Left lung (tissue), 10 donors: ENCODE measurements around the gene FUT6. TPM values are rescaled to one million over a fixed set of nuclear protein-coding genes. Genes with fewer than 3 reads are reported as not detected.

Source experiments
- ATAC-seq: fragments of 200-7000 bp; cut with Tn5 transposase; one replicate; pipeline ENCODE4 v1.9.1; 2020; ENCODE audit warnings: moderate library complexity
- DNase-seq, 4 donors: peaks; one replicate each; pipeline ENCODE4 v3.0.0-alpha.2; 2013 to 2020
- H3K27ac ChIP-seq, 2 donors: fragments of 200-600 bp; sonication (generic) in 1 of 2; one replicate each; pipeline versions ENCODE4 v1.5.0 to v1.8.0; 2020 to 2021
- H3K27me3 ChIP-seq, 2 donors: fragments of 200-600 bp; sonication (generic) in 1 of 2; one replicate each; pipeline versions ENCODE4 v1.5.0 to v1.8.0; 2020 to 2021
- H3K36me3 ChIP-seq, 2 donors: fragments of 200-600 bp; sonication (generic) in 1 of 2; one replicate each; pipeline versions ENCODE4 v1.5.0 to v1.8.0; 2020 to 2021
- H3K4me1 ChIP-seq, 2 donors: fragments of 200-600 bp; one replicate each; pipeline ENCODE4 v1.8.0; 2021
- H3K4me3 ChIP-seq, 2 donors: fragments of 200-600 bp; sonication (generic) in 1 of 2; one replicate each; pipeline versions ENCODE4 v1.5.0 to v1.8.0; 2020 to 2021; ENCODE audit warnings: mild to moderate bottlenecking in 1 of 2
- H3K9me3 ChIP-seq, 2 donors: fragments of 200-600 bp; sonication (generic) in 1 of 2; one replicate each; pipeline versions ENCODE4 v1.5.0 to v1.8.0; 2020 to 2021
- intact Hi-C, 2 donors: fragments of 100-400 bp; cut with DNase I; formaldehyde crosslinking; loops; one replicate each; pipeline versions ENCODE4 v1.11.2 to v1.14.2; 2022
- polyA plus RNA-seq, 6 donors: library from polyadenylated mRNA; unstranded; fragments of 120-200 nt; gene quantifications; one replicate each; pipeline ENCODE4 v1.2.1, GENCODE V29; 2013; ENCODE audit not compliant: insufficient read length in 6 of 6
- total RNA-seq, 2 donors: library from RNA; stranded (reverse); fragmentation: NEBNext Ultra II Directional; extraction: Animal tissue kit (Norgen Biotek cat#: 25700); gene quantifications; one replicate each; pipeline ENCODE4 v1.2.1, GENCODE V29; 2021
- TF ChIP-seq, protein P1 (sequence below), 2 donors: fragments of 200-600 bp; sonication (generic) in 1 of 2; IDR thresholded peaks; one replicate each; pipeline versions ENCODE4 v1.5.0 to v1.8.0; 2021; ENCODE audit warnings: antibody characterized with exemption in 2 of 2
- donor health status: DM: no; HTN: yes; CAD: no.
- donor health status: DM: no; HTN: no; CAD: no.

Gene FUT6
- total and polyA plus RNA-seq, 8 donors: 0.32 to 0.87 (median 0.70) TPM

DNA sequence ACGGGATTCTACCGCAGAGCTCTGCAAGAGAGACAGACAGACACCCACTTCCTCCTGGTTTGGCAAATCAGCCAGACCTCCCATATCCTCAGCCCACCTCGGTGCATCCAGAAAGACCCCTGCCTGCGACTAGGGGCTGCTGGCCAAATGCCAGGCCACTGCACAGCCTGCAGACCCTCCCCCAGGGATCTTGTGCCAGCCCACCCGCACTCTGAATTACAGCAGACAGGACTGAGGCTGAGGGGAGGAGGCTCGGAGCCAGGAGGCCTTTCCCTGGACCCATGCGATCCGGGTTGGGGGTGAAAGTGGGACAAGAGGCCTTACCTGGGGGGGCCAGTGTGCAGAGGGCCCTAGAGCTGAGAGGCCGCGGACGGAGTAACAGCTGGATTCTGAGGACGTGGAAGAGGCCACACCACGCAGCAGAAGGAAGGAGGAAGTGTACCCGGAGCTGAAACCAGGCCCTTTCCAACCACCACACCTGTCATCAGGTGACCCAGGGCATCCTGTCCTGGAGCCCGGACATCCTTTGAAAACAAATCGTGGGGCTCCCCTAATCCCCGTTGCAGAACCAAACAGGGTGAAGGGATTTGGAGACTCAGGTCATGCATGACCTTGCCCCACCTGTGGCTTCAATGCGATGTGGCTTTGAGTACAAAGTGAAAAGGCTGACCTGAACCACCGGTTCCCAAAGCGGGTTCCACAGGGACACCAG is 993 bp downstream of the FUT6 start:
- TF ChIP-seq, protein P1, sequence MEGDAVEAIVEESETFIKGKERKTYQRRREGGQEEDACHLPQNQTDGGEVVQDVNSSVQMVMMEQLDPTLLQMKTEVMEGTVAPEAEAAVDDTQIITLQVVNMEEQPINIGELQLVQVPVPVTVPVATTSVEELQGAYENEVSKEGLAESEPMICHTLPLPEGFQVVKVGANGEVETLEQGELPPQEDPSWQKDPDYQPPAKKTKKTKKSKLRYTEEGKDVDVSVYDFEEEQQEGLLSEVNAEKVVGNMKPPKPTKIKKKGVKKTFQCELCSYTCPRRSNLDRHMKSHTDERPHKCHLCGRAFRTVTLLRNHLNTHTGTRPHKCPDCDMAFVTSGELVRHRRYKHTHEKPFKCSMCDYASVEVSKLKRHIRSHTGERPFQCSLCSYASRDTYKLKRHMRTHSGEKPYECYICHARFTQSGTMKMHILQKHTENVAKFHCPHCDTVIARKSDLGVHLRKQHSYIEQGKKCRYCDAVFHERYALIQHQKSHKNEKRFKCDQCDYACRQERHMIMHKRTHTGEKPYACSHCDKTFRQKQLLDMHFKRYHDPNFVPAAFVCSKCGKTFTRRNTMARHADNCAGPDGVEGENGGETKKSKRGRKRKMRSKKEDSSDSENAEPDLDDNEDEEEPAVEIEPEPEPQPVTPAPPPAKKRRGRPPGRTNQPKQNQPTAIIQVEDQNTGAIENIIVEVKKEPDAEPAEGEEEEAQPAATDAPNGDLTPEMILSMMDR (IDR thresholded peaks at IDR 0.05): no peak
- intact Hi-C loops: no loop called here
- DNase-seq (no peak), ATAC-seq (no peak)
- H3K4me3 ChIP-seq: no peak overlapping the region
- H3K27ac ChIP-seq: no peak overlapping the region
- peaks cover 0 to 20% of the 10 kb centered on the region in 2 donors for H3K27me3 ChIP-seq
- peaks cover 0 to 7% of the 10 kb centered on the region in 2 donors for H3K4me1 ChIP-seq
- no peaks in the 10 kb centered on the region for H3K36me3 ChIP-seq
- H3K9me3 ChIP-seq: no peaks in the 10 kb centered on the region

DNA sequence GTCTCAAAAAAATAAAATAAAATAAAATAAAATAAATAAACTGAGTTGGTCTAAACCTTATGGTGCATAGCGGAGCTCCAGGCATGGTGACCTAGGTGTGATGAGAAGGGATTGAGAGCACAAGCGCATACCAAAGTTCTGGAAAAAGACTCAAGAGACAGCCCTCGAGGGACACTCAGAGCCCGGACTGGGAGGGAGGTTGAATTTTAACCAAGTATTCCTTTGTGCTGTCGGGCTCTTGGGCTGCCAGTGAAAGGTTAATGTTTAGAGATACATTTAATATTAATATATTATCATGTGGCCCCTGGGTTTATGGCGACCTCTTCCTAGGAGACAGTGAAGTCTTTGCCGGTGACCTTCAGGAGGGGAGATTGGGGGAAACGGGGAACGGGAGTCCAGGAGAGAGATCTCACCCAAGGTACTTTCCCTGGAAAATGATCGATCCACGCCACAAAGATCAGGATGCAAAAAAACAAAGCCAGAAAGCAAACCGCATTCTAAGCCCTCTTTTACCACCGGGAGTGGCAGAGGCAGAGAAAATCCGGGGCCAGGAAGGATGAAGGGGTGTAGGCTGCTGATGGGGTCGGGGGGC is 1.6 kb downstream of the FUT6 start:
- DNase-seq (no peak), ATAC-seq (no peak)
- peaks cover 0 to 20% of the 10 kb centered on the region in 2 donors for H3K27me3 ChIP-seq
- peaks cover 0 to 7% of the 10 kb centered on the region in 2 donors for H3K4me1 ChIP-seq
- intact Hi-C loops: no loop called here
- H3K27ac ChIP-seq: no peak overlapping the region
- H3K4me3 ChIP-seq: no peak overlapping the region
- TF ChIP-seq, protein P1 (IDR thresholded peaks at IDR 0.05): no peak
- H3K9me3 ChIP-seq: no peaks in the 10 kb centered on the region
- H3K36me3 ChIP-seq: no peaks in the 10 kb centered on the region

DNA sequence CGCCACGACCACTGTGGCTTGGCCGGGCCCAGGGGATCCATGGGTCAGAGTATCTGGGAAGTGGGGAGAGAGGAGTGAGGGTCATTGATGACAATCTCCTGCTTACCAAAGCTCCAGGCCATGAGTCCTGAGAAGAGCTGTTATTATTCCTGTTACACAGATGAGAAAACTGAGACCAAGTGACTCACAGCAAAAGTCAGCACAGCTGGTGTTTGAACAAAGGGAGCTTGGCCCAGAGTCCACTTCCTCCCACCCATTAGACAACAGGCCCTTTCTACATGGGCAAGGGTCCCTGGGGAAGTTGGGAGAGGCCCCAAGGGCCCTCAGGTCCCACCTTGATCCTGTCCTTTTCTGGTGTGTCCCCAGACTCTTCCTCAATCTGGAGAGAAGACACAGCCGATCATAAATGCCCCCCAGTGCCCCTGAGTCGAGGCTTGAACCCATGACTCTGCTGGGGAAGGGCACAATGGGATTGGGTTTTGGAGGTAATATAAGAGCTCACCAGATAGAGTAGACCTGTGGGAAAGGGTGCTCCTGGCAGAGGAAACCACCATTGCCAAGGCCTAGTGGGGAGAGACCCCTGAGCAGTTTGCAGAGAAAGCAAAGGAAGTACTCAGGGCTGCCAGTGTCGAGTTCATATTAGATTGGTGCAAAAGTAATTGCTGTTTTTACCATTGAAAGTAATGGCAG is 6.8 kb downstream of the FUT6 start:
- TF ChIP-seq, protein P1 (IDR thresholded peaks at IDR 0.05): no peak
- no peak for DNase-seq

DNA sequence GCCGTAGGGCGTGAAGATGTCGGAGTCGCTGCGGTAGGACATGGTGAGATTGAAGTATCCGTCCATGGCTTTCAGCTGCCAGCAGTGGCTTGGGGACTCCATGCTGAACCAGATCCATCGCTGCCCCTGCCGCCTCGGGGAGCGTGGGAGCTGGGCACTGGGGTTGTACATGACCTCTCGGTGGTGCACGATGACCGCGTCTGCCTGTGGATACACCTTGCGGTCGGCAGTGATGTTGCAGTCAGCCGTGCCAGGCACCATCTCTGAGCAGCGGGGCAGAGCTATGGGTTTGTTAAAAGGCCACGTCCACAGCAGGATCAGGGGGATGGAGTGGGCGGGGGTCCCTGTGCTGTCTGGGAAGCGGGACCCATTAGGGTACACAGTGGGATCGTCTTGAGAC is 7.4 kb downstream of the FUT6 start:
- H3K4me3 ChIP-seq: no peak overlapping the region
- TF ChIP-seq, protein P1 (IDR thresholded peaks at IDR 0.05): no peak
- no peak for ATAC-seq
- DNase-seq: no peak
- intact Hi-C loops: no loop called here
- peaks cover 0 to 22% of the 10 kb centered on the region in 2 donors for H3K4me1 ChIP-seq
- no peak overlapping the region for H3K27ac ChIP-seq
- H3K9me3 ChIP-seq: no peaks in the 10 kb centered on the region
- no peaks in the 10 kb centered on the region for H3K36me3 ChIP-seq
- peaks cover 0 to 53% of the 10 kb centered on the region in 2 donors for H3K27me3 ChIP-seq

More for the DNA sequence above, 6.8 kb downstream of the FUT6 start:
- ATAC-seq: no peak
- Histone ChIP-seq H3K4me1 (peaks cover 0 to 17% of the 10 kb centered on the region in 2 donors), H3K27ac (no peak overlapping the region), H3K9me3 (no peaks in the 10 kb centered on the region), H3K4me3 (no peak overlapping the region), H3K27me3 (peaks cover 0 to 51% of the 10 kb centered on the region in 2 donors), H3K36me3 (no peaks in the 10 kb centered on the region)
- intact Hi-C loops: no loop called here

DNA sequence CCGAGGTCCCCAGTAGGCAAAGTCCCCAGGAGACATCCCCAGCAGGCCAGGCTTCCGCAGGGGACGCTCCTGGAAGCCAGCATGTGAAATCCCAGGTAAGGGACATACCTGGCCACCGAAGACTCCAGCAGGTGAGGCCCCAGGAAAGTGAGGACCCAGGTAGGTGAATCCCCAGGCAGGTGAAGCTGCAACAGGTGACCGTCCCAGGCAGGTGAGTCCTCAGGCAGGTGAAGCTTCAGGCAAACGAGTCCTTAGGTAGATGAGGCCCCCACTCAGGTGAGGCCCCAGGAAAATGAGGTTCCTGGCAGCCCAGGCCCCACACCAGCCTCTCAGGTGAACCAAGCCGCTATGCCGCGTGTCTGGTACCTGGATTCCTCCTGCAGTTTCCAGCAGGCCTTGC is 8.3 kb downstream of the FUT6 start:
- intact Hi-C loops: no loop called here
- H3K27me3 ChIP-seq: peaks cover 0 to 62% of the 10 kb centered on the region in 2 donors
- TF ChIP-seq, protein P1 (IDR thresholded peaks at IDR 0.05): no peak
- no peak overlapping the region for H3K4me3 ChIP-seq
- H3K4me1 ChIP-seq: peaks cover 0 to 29% of the 10 kb centered on the region in 2 donors
- H3K9me3 ChIP-seq: no peaks in the 10 kb centered on the region
- no peak overlapping the region for H3K27ac ChIP-seq
- no peaks in the 10 kb centered on the region for H3K36me3 ChIP-seq
- ATAC-seq (no peak), DNase-seq (no peak)
